C4-2B (cell line): Measurements from ENCODE around the gene CD52.

Source experiments
- ZFX ChIP-seq: fragments of 450-650 bp; IDR thresholded peaks from 2 replicates; pipeline ENCODE4 v1.6.1; 2017
- TF ChIP-seq, protein P1 (sequence below): fragments of 450-650 bp; conservative IDR thresholded peaks from 2 replicates; pipeline ENCODE4 v1.5.1; 2017; ENCODE audit warnings: mild to moderate bottlenecking

DNA sequence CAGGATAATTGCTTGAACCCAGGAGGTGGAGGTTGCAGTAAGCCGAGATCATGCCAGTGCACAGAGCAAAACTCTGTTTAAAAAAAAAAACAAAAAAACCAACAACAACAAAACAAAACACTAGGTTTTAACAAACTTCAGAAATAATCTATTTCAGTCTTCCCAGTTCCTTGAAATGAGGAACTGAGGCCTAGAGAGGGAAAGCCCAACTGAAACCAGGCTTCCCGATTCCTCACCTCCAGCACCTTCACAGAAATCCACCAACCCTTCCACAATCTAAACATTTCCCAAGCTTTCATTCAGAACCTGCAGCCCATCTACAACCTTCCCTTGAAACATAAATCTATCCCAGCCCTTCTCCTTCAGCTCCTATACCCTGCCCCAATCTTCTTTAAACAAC is 612 bp upstream of the CD52 start:
- TF ChIP-seq, protein P1, sequence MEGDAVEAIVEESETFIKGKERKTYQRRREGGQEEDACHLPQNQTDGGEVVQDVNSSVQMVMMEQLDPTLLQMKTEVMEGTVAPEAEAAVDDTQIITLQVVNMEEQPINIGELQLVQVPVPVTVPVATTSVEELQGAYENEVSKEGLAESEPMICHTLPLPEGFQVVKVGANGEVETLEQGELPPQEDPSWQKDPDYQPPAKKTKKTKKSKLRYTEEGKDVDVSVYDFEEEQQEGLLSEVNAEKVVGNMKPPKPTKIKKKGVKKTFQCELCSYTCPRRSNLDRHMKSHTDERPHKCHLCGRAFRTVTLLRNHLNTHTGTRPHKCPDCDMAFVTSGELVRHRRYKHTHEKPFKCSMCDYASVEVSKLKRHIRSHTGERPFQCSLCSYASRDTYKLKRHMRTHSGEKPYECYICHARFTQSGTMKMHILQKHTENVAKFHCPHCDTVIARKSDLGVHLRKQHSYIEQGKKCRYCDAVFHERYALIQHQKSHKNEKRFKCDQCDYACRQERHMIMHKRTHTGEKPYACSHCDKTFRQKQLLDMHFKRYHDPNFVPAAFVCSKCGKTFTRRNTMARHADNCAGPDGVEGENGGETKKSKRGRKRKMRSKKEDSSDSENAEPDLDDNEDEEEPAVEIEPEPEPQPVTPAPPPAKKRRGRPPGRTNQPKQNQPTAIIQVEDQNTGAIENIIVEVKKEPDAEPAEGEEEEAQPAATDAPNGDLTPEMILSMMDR: no peak
- no peak for TF ChIP-seq ZFX
